H4 (cell line): ENCODE measurements around the gene CACNB1. TPM values are rescaled to one million over a fixed set of nuclear protein-coding genes. Genes with fewer than 3 reads are reported as not detected.

ENCODE experiments used
- DNase-seq: peaks from one replicate; pipeline ENCODE4 v3.0.0-alpha.2; 2015; ENCODE audit warnings: low spot score
- total RNA-seq: library from RNA; depleted of rRNA; stranded (reverse); fragments of >200 nt; shearing (Covaris generic); gene quantifications from 2 replicates; pipeline ENCODE4 v1.2.3, GENCODE V29; 2014; rRNA removed

Gene CACNB1
- total RNA-seq: 1.0 and 3.9 TPM in 2 replicates

GRCh38 chr17:39197380-39198185, at the start of gene CACNB1:
CACNB1 (minus strand) TSS chr17:39197669; CDS start chr17:39197495, 174 bp downstream.
- DNase-seq: peak; percentile 68

- no peak for DNase-seq
These were observed 48.8 kb upstream of the CACNB1 start for GRCh38 chr17:39246274-39246673.

GRCh38 chr17:39244600-39245570, 47.4 kb upstream of the CACNB1 start:
- peak; percentile 78 for DNase-seq

GRCh38 chr17:39244016-39244599, 46.6 kb upstream of the CACNB1 start:
- DNase-seq: no peak

GRCh38 chr17:39243155-39243554, 45.7 kb upstream of the CACNB1 start:
- DNase-seq: no peak

- DNase-seq: no peak
These were observed 43.2 kb upstream of the CACNB1 start for GRCh38 chr17:39240631-39241030.

- no peak for DNase-seq
These were observed 42.3 kb upstream of the CACNB1 start for GRCh38 chr17:39239640-39240314.

- peak; percentile 89 for DNase-seq
These were observed 41.0 kb upstream of the CACNB1 start for GRCh38 chr17:39238311-39238972.

GRCh38 chr17:39237586-39237985, 40.1 kb upstream of the CACNB1 start:
- DNase-seq: no peak

GRCh38 chr17:39236981-39237441, 39.5 kb upstream of the CACNB1 start:
- peak; percentile 14 for DNase-seq

- DNase-seq: peak; percentile 2
These were observed 39.0 kb upstream of the CACNB1 start for GRCh38 chr17:39236450-39236927.

- DNase-seq: peak; percentile 64
These were observed 38.3 kb upstream of the CACNB1 start for GRCh38 chr17:39235555-39236449.

GRCh38 chr17:39231591-39232551, 34.4 kb upstream of the CACNB1 start:
- DNase-seq: peak; percentile 2

- no peak for DNase-seq
These were observed 33.7 kb upstream of the CACNB1 start for GRCh38 chr17:39231091-39231561.

- no peak for DNase-seq
These were observed 32.9 kb upstream of the CACNB1 start for GRCh38 chr17:39230361-39230760.

GRCh38 chr17:39229274-39229913, 31.9 kb upstream of the CACNB1 start:
- peak; percentile 39 for DNase-seq

GRCh38 chr17:39227364-39227919, 30.0 kb upstream of the CACNB1 start:
- no peak for DNase-seq
